SH-SY5Y (cell line): ENCODE measurements around the gene RHOXF1.
"Not testable (repeated sequence)": the region's sequence is repeated elsewhere in the genome, so short reads cannot be mapped to it uniquely, and the experiment has no call there.

Experiments
- GATA2 ChIP-seq: IDR thresholded peaks from 2 replicates; pipeline ENCODE4 v1.6.1; 2011; ENCODE audit warnings: mild to moderate bottlenecking, low read depth, low read length
- GATA3 ChIP-seq: IDR thresholded peaks from 2 replicates; pipeline ENCODE4 v1.6.1; 2011; ENCODE audit warnings: low read depth, mild to moderate bottlenecking, low read length, moderate library complexity

- not testable (repeated sequence) for TF ChIP-seq GATA3, GATA2
Observed at GRCh38 chrX:120077590-120077989, 38.1 kb downstream of the RHOXF1 start, which contains the start of gene RHOXF2B.
